GM21723 (cell line): ENCODE measurements around the gene LRIG2.
"Not testable (repeated sequence)": the region's sequence is repeated elsewhere in the genome, so short reads cannot be mapped to it uniquely, and the experiment has no call there.

Source experiments
- ATAC-seq: cut with Tn5 transposase; IDR thresholded peaks from one replicate; pipeline ENCODE4 v1.9.1; 2021; ENCODE audit warnings: mild to moderate bottlenecking, moderate library complexity; ENCODE audit not compliant: unreplicated experiment

LRIG2 gene

GRCh38 chr1:113072757-113073478 is at the start of gene LRIG2:
LRIG2 (plus strand) TSS chr1:113073198; CDS start chr1:113073407, 209 bp downstream.
- ATAC-seq, result peak; percentile 98

GRCh38 chr1:113023316-113023715 is 49.7 kb upstream of the LRIG2 start:
- ATAC-seq, result not testable (repeated sequence)

- ATAC-seq, result no peak
Observed at GRCh38 chr1:113027007-113027406, 46.0 kb upstream of the LRIG2 start.

- no peak for ATAC-seq
Observed at GRCh38 chr1:113027449-113027848, 45.5 kb upstream of the LRIG2 start.

- no peak for ATAC-seq
Observed at GRCh38 chr1:113029822-113030221, 43.2 kb upstream of the LRIG2 start.

- peak; percentile 80 for ATAC-seq
Observed at GRCh38 chr1:113031171-113031933, 41.6 kb upstream of the LRIG2 start.

GRCh38 chr1:113035086-113035485 is 37.9 kb upstream of the LRIG2 start:
- no peak for ATAC-seq

- ATAC-seq, result no peak
Observed at GRCh38 chr1:113036639-113037321, 36.2 kb upstream of the LRIG2 start.

- no peak for ATAC-seq
Observed at GRCh38 chr1:113040041-113040440, 33.0 kb upstream of the LRIG2 start.

- no peak for ATAC-seq
Observed at GRCh38 chr1:113040718-113041412, 32.1 kb upstream of the LRIG2 start.

- ATAC-seq, result peak; percentile 29
Observed at GRCh38 chr1:113041569-113042284, 31.3 kb upstream of the LRIG2 start.

- ATAC-seq, result peak; percentile 81
Observed at GRCh38 chr1:113042285-113043143, 30.5 kb upstream of the LRIG2 start.

- ATAC-seq, result not testable (repeated sequence)
Observed at GRCh38 chr1:113043144-113043488, 29.9 kb upstream of the LRIG2 start.

- no peak for ATAC-seq
Observed at GRCh38 chr1:113046569-113046968, 26.4 kb upstream of the LRIG2 start.

GRCh38 chr1:113048064-113048463 is 24.9 kb upstream of the LRIG2 start:
- ATAC-seq, result no peak

GRCh38 chr1:113053344-113054126 is 19.5 kb upstream of the LRIG2 start:
- no peak for ATAC-seq

GRCh38 chr1:113055570-113055969 is 17.4 kb upstream of the LRIG2 start:
- ATAC-seq, result no peak

GRCh38 chr1:113057006-113057405 is 16.0 kb upstream of the LRIG2 start:
- no peak for ATAC-seq
